ENCODE measurements around the gene DIRAS1. TPM values are rescaled to one million over a fixed set of nuclear protein-coding genes. Genes with fewer than 3 reads are reported as not detected.

DIRAS1 gene
- total RNA-seq, 1 experiment from 2014 or later: 7.8 TPM

- no peak overlapping the region for H2BK120ac ChIP-seq (ENCODE audit: low read depth, low read length, poor library complexity, severe bottlenecking)
- no peak overlapping the region for H2BK12ac ChIP-seq (ENCODE audit: insufficient read length, low read depth, low read length)
- no CpG with 5 or more reads among the region's 38 CpGs for WGBS (ENCODE audit: extremely low coverage, insufficient read length, low lambda C conversion rate)
- H4K91ac ChIP-seq (ENCODE audit: insufficient read length, low read depth, low read length): no peak overlapping the region
- H3K79me2 ChIP-seq (ENCODE audit: insufficient read depth, low read length): no peaks in the 10 kb centered on the region
- H4K8ac ChIP-seq (replicated peaks; ENCODE audit: insufficient read length, low read depth, low read length): no peak overlapping the region
- no peak overlapping the region for H3K4ac ChIP-seq (ENCODE audit: low read depth, low read length)
- H2AK5ac ChIP-seq (ENCODE audit: insufficient read length, low read length): no peak overlapping the region
- no peaks in the 10 kb centered on the region for H3K4me1 ChIP-seq (ENCODE audit: insufficient read depth, low read length)
- no peak for DNase-seq
- H3K23me2 ChIP-seq (ENCODE audit: insufficient read length, low read depth, low read length, poor library complexity, severe bottlenecking): no peaks in the 10 kb centered on the region
- H2BK5ac ChIP-seq (ENCODE audit: insufficient read length, low read length): no peak overlapping the region
- no peak overlapping the region for H3K14ac ChIP-seq (ENCODE audit: insufficient read depth, low read length)
- no peak overlapping the region for H4K5ac ChIP-seq (ENCODE audit: insufficient read length, low read depth, low read length)
- no peak for TF ChIP-seq CTCF (conservative IDR thresholded peaks at IDR 0.05)
- H3K23ac ChIP-seq (ENCODE audit: insufficient read length, low read depth, low read length): no peak overlapping the region
- no peak overlapping the region for H2AFZ ChIP-seq (ENCODE audit: low read length)
- H3K79me1 ChIP-seq (ENCODE audit: insufficient read depth, low read depth, low read length, poor library complexity, severe bottlenecking): no peaks in the 10 kb centered on the region
- Mint-ChIP-seq H3K9me3 (no peaks in the 10 kb centered on the region; a peak in 1 of 5 replicates), H3K27ac (no peak overlapping the region), H3K4me3 (no peak overlapping the region), H3K27me3 (ENCODE audit: low read depth) (peaks cover 5% of the 10 kb centered on the region), H3K36me3 (ENCODE audit: insufficient read depth in 1 of 3, low read depth in 3 of 3) (peaks cover 31 to 45% (median 37%) of the 10 kb centered on the region in 3 experiments), H3K4me1 (peaks cover 0 to under 1% of the 10 kb centered on the region in 2 experiments; a peak in 1 of 4 replicates)
- H3K27ac ChIP-seq (ENCODE audit: insufficient read length, low read depth, low read length): no peak overlapping the region
- H3K56ac ChIP-seq (ENCODE audit: insufficient read length, low read depth, low read length): no peak overlapping the region
- no peak overlapping the region for H2BK20ac ChIP-seq (ENCODE audit: low read depth, low read length, poor library complexity, severe bottlenecking)
- H3T11ph ChIP-seq (ENCODE audit: low read length): no peak overlapping the region
- H3K27me3 ChIP-seq (ENCODE audit: insufficient read depth, low read length): no peaks in the 10 kb centered on the region
- no peaks in the 10 kb centered on the region for H4K20me1 ChIP-seq (ENCODE audit: control insufficient read depth, insufficient read depth, insufficient read length)
- H3K9ac ChIP-seq (ENCODE audit: extremely low read depth, insufficient read length, low read length): no peak overlapping the region
- H2BK15ac ChIP-seq (ENCODE audit: low read depth, low read length): no peak overlapping the region
- no peak overlapping the region for H3K4me2 ChIP-seq (ENCODE audit: insufficient read depth, insufficient read length, low read length)
- no peaks in the 10 kb centered on the region for H3K9me3 ChIP-seq (ENCODE audit: control insufficient read depth, low read depth, low read length)
- H3K18ac ChIP-seq (ENCODE audit: insufficient read length, low read depth, low read length): no peak overlapping the region
Measured at GRCh38 chr19:2732883-2733282, 11.7 kb upstream of the DIRAS1 start.

Measured in H9 (cell line).